NB4 (cell line): ENCODE measurements around the gene TMCO4.
"Not testable (repeated sequence)": the region's sequence is repeated elsewhere in the genome, so short reads cannot be mapped to it uniquely, and the experiment has no call there.

Experiments used
- DNase-seq: peaks from one replicate; pipeline ENCODE4 v3.0.0; 2010; ENCODE audit warnings: low read depth
- H3K4me3 ChIP-seq: one replicate; pipeline ENCODE4 v1.5.1; 2011; ENCODE audit warnings: mild to moderate bottlenecking, low read depth, low read length, moderate library complexity
- CTCF ChIP-seq: IDR thresholded peaks from one replicate; pipeline ENCODE4 v1.5.1; 2012; ENCODE audit warnings: low read depth, low read length
- MAX ChIP-seq: IDR thresholded peaks from 2 replicates; pipeline ENCODE4 v1.6.1; 2011; ENCODE audit warnings: low read depth, low read length
- MYC ChIP-seq: IDR thresholded peaks from 2 replicates; pipeline ENCODE4 v1.6.1; 2011; ENCODE audit warnings: low read depth, low read length
- POLR2A ChIP-seq: IDR thresholded peaks from 2 replicates; pipeline ENCODE4 v1.6.1; 2011; ENCODE audit warnings: mild to moderate bottlenecking; ENCODE audit not compliant: insufficient read length; ENCODE audit errors: extremely low read depth

Gene TMCO4

GRCh38 chr1:19824036-19824435, 24.3 kb upstream of the TMCO4 start:
- DNase-seq = no peak
- TF ChIP-seq MAX = no peak
- TF ChIP-seq POLR2A = no peak
- no peak for TF ChIP-seq MYC
- no peak for TF ChIP-seq CTCF
- no peak overlapping the region for H3K4me3 ChIP-seq

- TF ChIP-seq CTCF = no peak
- TF ChIP-seq POLR2A = no peak
These were observed 20.0 kb upstream of the TMCO4 start for GRCh38 chr1:19819701-19820100.

GRCh38 chr1:19818324-19818723, 18.6 kb upstream of the TMCO4 start:
- no peak for TF ChIP-seq MAX
- TF ChIP-seq POLR2A = no peak
- no peak for TF ChIP-seq MYC
- TF ChIP-seq CTCF = no peak
- no peak for DNase-seq
- no peak overlapping the region for H3K4me3 ChIP-seq

More at GRCh38 chr1:19819701-19820100, 20.0 kb upstream of the TMCO4 start:
- no peak for DNase-seq
- no peak overlapping the region for H3K4me3 ChIP-seq

- DNase-seq = no peak
- TF ChIP-seq CTCF = no peak
These were observed 17.4 kb upstream of the TMCO4 start for GRCh38 chr1:19817160-19817559.

GRCh38 chr1:19816737-19817086, 17.0 kb upstream of the TMCO4 start:
- DNase-seq = not testable (repeated sequence)

More at GRCh38 chr1:19817160-19817559, 17.4 kb upstream of the TMCO4 start:
- no peak overlapping the region for H3K4me3 ChIP-seq

GRCh38 chr1:19815801-19816736, 16.4 kb upstream of the TMCO4 start:
- TF ChIP-seq MYC = no peak
- TF ChIP-seq POLR2A = no peak
- no peak for TF ChIP-seq MAX
- TF ChIP-seq CTCF = no peak
- DNase-seq = no peak
- no peak overlapping the region for H3K4me3 ChIP-seq

More at GRCh38 chr1:19816737-19817086, 17.0 kb upstream of the TMCO4 start:
- H3K4me3 ChIP-seq = not testable (repeated sequence)
